ENCODE measurements around the gene STX11.
"Not testable (repeated sequence)": the region's sequence is repeated elsewhere in the genome, so short reads cannot be mapped to it uniquely, and the experiment has no call there.

The STX11 gene

GRCh38 chr6:144176043-144176442, 25.7 kb downstream of the STX11 start:
- Histone ChIP-seq H3K9ac (ENCODE audit: low read depth, low read length) (no peak overlapping the region), H3K4me1 (ENCODE audit: insufficient read depth, low read length) (no peaks in the 10 kb centered on the region), H3K36me3 (ENCODE audit: insufficient read depth, low read length) (no peaks in the 10 kb centered on the region), H3K9me3 (ENCODE audit: control insufficient read depth, insufficient read depth, low read length) (no peaks in the 10 kb centered on the region)

- Histone ChIP-seq H3K36me3 (ENCODE audit: insufficient read depth, low read length) (no peaks in the 10 kb centered on the region), H3K9me3 (ENCODE audit: control insufficient read depth, insufficient read depth, low read length) (no peaks in the 10 kb centered on the region), H3K4me1 (ENCODE audit: insufficient read depth, low read length) (no peaks in the 10 kb centered on the region), H3K9ac (ENCODE audit: low read depth, low read length) (no peak overlapping the region)
Measured at GRCh38 chr6:144177726-144178125, 27.4 kb downstream of the STX11 start.

- no peaks in the 10 kb centered on the region for H3K9me3 ChIP-seq (ENCODE audit: control insufficient read depth, insufficient read depth, low read length)
- no peaks in the 10 kb centered on the region for H3K36me3 ChIP-seq (ENCODE audit: insufficient read depth, low read length)
- no peaks in the 10 kb centered on the region for H3K4me1 ChIP-seq (ENCODE audit: insufficient read depth, low read length)
- no peak overlapping the region for H3K9ac ChIP-seq (ENCODE audit: low read depth, low read length)
Measured at GRCh38 chr6:144178323-144178722, 28.0 kb downstream of the STX11 start.

- Histone ChIP-seq H3K36me3 (ENCODE audit: insufficient read depth, low read length) (no peaks in the 10 kb centered on the region), H3K9ac (ENCODE audit: low read depth, low read length) (no peak overlapping the region), H3K4me1 (ENCODE audit: insufficient read depth, low read length) (no peaks in the 10 kb centered on the region), H3K9me3 (ENCODE audit: control insufficient read depth, insufficient read depth, low read length) (no peaks in the 10 kb centered on the region)
Measured at GRCh38 chr6:144179237-144179636, 28.9 kb downstream of the STX11 start.

GRCh38 chr6:144179828-144180227, 29.5 kb downstream of the STX11 start:
- no peaks in the 10 kb centered on the region for H3K9me3 ChIP-seq (ENCODE audit: control insufficient read depth, insufficient read depth, low read length)
- H3K4me1 ChIP-seq (ENCODE audit: insufficient read depth, low read length) = no peaks in the 10 kb centered on the region
- no peaks in the 10 kb centered on the region for H3K36me3 ChIP-seq (ENCODE audit: insufficient read depth, low read length)
- no peak overlapping the region for H3K9ac ChIP-seq (ENCODE audit: low read depth, low read length)

GRCh38 chr6:144180354-144180753, 30.0 kb downstream of the STX11 start:
- H3K36me3 ChIP-seq (ENCODE audit: insufficient read depth, low read length); H3K4me1 ChIP-seq (ENCODE audit: insufficient read depth, low read length); H3K9ac ChIP-seq (ENCODE audit: low read depth, low read length); H3K9me3 ChIP-seq (ENCODE audit: control insufficient read depth, insufficient read depth, low read length): not testable (repeated sequence)

- H3K9me3 ChIP-seq (ENCODE audit: control insufficient read depth, insufficient read depth, low read length) = no peaks in the 10 kb centered on the region
- H3K9ac ChIP-seq (ENCODE audit: low read depth, low read length) = no peak overlapping the region
- H3K36me3 ChIP-seq (ENCODE audit: insufficient read depth, low read length) = no peaks in the 10 kb centered on the region
- no peaks in the 10 kb centered on the region for H3K4me1 ChIP-seq (ENCODE audit: insufficient read depth, low read length)
Measured at GRCh38 chr6:144181639-144182038, 31.3 kb downstream of the STX11 start.

GRCh38 chr6:144184186-144184585, 33.9 kb downstream of the STX11 start:
- H3K9me3 ChIP-seq (ENCODE audit: control insufficient read depth, insufficient read depth, low read length); H3K9ac ChIP-seq (ENCODE audit: low read depth, low read length); H3K36me3 ChIP-seq (ENCODE audit: insufficient read depth, low read length); H3K4me1 ChIP-seq (ENCODE audit: insufficient read depth, low read length): not testable (repeated sequence)

- no peak overlapping the region for H3K9ac ChIP-seq (ENCODE audit: low read depth, low read length)
- no peaks in the 10 kb centered on the region for H3K36me3 ChIP-seq (ENCODE audit: insufficient read depth, low read length)
- H3K4me1 ChIP-seq (ENCODE audit: insufficient read depth, low read length) = no peaks in the 10 kb centered on the region
- H3K9me3 ChIP-seq (ENCODE audit: control insufficient read depth, insufficient read depth, low read length) = no peaks in the 10 kb centered on the region
Measured at GRCh38 chr6:144185133-144185836, 35.0 kb downstream of the STX11 start.

- Histone ChIP-seq H3K4me1 (ENCODE audit: insufficient read depth, low read length) (no peaks in the 10 kb centered on the region), H3K9ac (ENCODE audit: low read depth, low read length) (no peak overlapping the region), H3K9me3 (ENCODE audit: control insufficient read depth, insufficient read depth, low read length) (no peaks in the 10 kb centered on the region), H3K36me3 (ENCODE audit: insufficient read depth, low read length) (no peaks in the 10 kb centered on the region)
Measured at GRCh38 chr6:144186817-144187625, 36.7 kb downstream of the STX11 start.

- Histone ChIP-seq H3K36me3 (ENCODE audit: insufficient read depth, low read length) (no peaks in the 10 kb centered on the region), H3K4me1 (ENCODE audit: insufficient read depth, low read length) (no peaks in the 10 kb centered on the region), H3K9ac (ENCODE audit: low read depth, low read length) (no peak overlapping the region), H3K9me3 (ENCODE audit: control insufficient read depth, insufficient read depth, low read length) (no peaks in the 10 kb centered on the region)
Measured at GRCh38 chr6:144189351-144189750, 39.0 kb downstream of the STX11 start.

GRCh38 chr6:144190080-144190479, 39.8 kb downstream of the STX11 start:
- H3K9ac ChIP-seq (ENCODE audit: low read depth, low read length) = no peak overlapping the region
- no peaks in the 10 kb centered on the region for H3K4me1 ChIP-seq (ENCODE audit: insufficient read depth, low read length)
- no peaks in the 10 kb centered on the region for H3K36me3 ChIP-seq (ENCODE audit: insufficient read depth, low read length)
- H3K9me3 ChIP-seq (ENCODE audit: control insufficient read depth, insufficient read depth, low read length) = no peaks in the 10 kb centered on the region

GRCh38 chr6:144190593-144190992, 40.3 kb downstream of the STX11 start:
- no peaks in the 10 kb centered on the region for H3K36me3 ChIP-seq (ENCODE audit: insufficient read depth, low read length)
- no peak overlapping the region for H3K9ac ChIP-seq (ENCODE audit: low read depth, low read length)
- no peaks in the 10 kb centered on the region for H3K9me3 ChIP-seq (ENCODE audit: control insufficient read depth, insufficient read depth, low read length)
- no peaks in the 10 kb centered on the region for H3K4me1 ChIP-seq (ENCODE audit: insufficient read depth, low read length)

GRCh38 chr6:144193181-144193580, 42.9 kb downstream of the STX11 start:
- H3K9me3 ChIP-seq (ENCODE audit: control insufficient read depth, insufficient read depth, low read length) = no peaks in the 10 kb centered on the region
- no peaks in the 10 kb centered on the region for H3K4me1 ChIP-seq (ENCODE audit: insufficient read depth, low read length)
- no peak overlapping the region for H3K9ac ChIP-seq (ENCODE audit: low read depth, low read length)
- no peaks in the 10 kb centered on the region for H3K36me3 ChIP-seq (ENCODE audit: insufficient read depth, low read length)

- Histone ChIP-seq H3K9me3 (ENCODE audit: control insufficient read depth, insufficient read depth, low read length) (no peaks in the 10 kb centered on the region), H3K9ac (ENCODE audit: low read depth, low read length) (no peak overlapping the region), H3K4me1 (ENCODE audit: insufficient read depth, low read length) (no peaks in the 10 kb centered on the region), H3K36me3 (ENCODE audit: insufficient read depth, low read length) (no peaks in the 10 kb centered on the region)
Measured at GRCh38 chr6:144194293-144194810, 44.0 kb downstream of the STX11 start.
